Smooth muscle cell (in vitro differentiated cells): ENCODE measurements around the gene SLC4A1. TPM values are rescaled to one million over a fixed set of nuclear protein-coding genes. Genes with fewer than 3 reads are reported as not detected.

Experiments used
- DNase-seq: peaks from one replicate; lab custom pipeline; 2025; ENCODE audit not compliant: unreplicated experiment; lab: John Stamatoyannopoulos, UW
- H2AFZ ChIP-seq: fragments of 200-600 bp; sonication (generic); 2 replicates; pipeline ENCODE4 v1.6.0; 2016; ENCODE audit warnings: antibody characterized with exemption, low read depth, mild to moderate bottlenecking
- H3F3A ChIP-seq: fragments of 200-600 bp; sonication (generic); 2 replicates; pipeline ENCODE4 v1.6.0; 2017; ENCODE audit warnings: antibody characterized with exemption, low read depth
- H3K27ac ChIP-seq: fragments of 200-600 bp; sonication (generic); 2 replicates; pipeline ENCODE4 v1.5.1; 2016; ENCODE audit warnings: low read depth, mild to moderate bottlenecking
- H3K27me3 ChIP-seq: fragments of 200-600 bp; sonication (generic); 2 replicates; pipeline ENCODE4 v1.6.1; 2016; ENCODE audit warnings: low read depth, mild to moderate bottlenecking
- H3K36me3 ChIP-seq: fragments of 200-600 bp; sonication (generic); 2 replicates; pipeline ENCODE4 v1.5.1; 2016; ENCODE audit warnings: low read depth
- H3K4me1 ChIP-seq: fragments of 200-600 bp; sonication (generic); 2 replicates; pipeline ENCODE4 v1.5.1; 2016; ENCODE audit warnings: low read depth
- H3K4me2 ChIP-seq: fragments of 200-600 bp; sonication (generic); 2 replicates; pipeline ENCODE4 v1.6.0; 2016; ENCODE audit warnings: mild to moderate bottlenecking
- H3K4me3 ChIP-seq: fragments of 200-600 bp; sonication (generic); 2 replicates; pipeline ENCODE4 v1.5.1; 2016; ENCODE audit warnings: mild to moderate bottlenecking
- H3K79me2 ChIP-seq: fragments of 200-600 bp; sonication (generic); 2 replicates; pipeline ENCODE4 v1.6.0; 2016; ENCODE audit warnings: low read depth, mild to moderate bottlenecking
- H3K9ac ChIP-seq: fragments of 200-600 bp; sonication (generic); 2 replicates; pipeline ENCODE4 v1.6.0; 2016; ENCODE audit warnings: low read depth
- H3K9me3 ChIP-seq: fragments of 200-600 bp; sonication (generic); replicated peaks from 2 replicates; pipeline ENCODE4 v1.5.1; 2016; ENCODE audit warnings: low read depth
- H4K20me1 ChIP-seq: fragments of 200-600 bp; sonication (generic); 2 replicates; pipeline ENCODE4 v1.6.0; 2016; ENCODE audit warnings: low read depth
- WGBS: methylation state at CpG from one replicate; pipeline ENCODE4 v1.1.7; 2016; ENCODE audit warnings: low lambda C conversion rate; 5-methylcytosine and 5-hydroxymethylcytosine counted together
- polyA plus RNA-seq: library from polyadenylated mRNA; unstranded; fragments of >200 nt; fragmentation: Nextera tagmentation; extraction: Ambion mirVana; gene quantifications from 2 replicates; pipeline ENCODE4 v1.2.1, GENCODE V29; 2016
- total RNA-seq: library from RNA; depleted of rRNA; stranded (reverse); fragments of >200 nt; gene quantifications from 2 replicates; pipeline ENCODE4 v1.2.3, GENCODE V29; 2014
- TF ChIP-seq, protein P1 (sequence below): fragments of 200-600 bp; sonication (generic); IDR thresholded peaks from 2 replicates; pipeline ENCODE4 v1.5.1; 2017; ENCODE audit warnings: borderline replicate concordance, mild to moderate bottlenecking, antibody characterized with exemption; ENCODE audit not compliant: insufficient read depth, poor library complexity, severe bottlenecking

The SLC4A1 gene
- total and polyA plus RNA-seq, 2 experiments from 2014 or later: not detected

DNA sequence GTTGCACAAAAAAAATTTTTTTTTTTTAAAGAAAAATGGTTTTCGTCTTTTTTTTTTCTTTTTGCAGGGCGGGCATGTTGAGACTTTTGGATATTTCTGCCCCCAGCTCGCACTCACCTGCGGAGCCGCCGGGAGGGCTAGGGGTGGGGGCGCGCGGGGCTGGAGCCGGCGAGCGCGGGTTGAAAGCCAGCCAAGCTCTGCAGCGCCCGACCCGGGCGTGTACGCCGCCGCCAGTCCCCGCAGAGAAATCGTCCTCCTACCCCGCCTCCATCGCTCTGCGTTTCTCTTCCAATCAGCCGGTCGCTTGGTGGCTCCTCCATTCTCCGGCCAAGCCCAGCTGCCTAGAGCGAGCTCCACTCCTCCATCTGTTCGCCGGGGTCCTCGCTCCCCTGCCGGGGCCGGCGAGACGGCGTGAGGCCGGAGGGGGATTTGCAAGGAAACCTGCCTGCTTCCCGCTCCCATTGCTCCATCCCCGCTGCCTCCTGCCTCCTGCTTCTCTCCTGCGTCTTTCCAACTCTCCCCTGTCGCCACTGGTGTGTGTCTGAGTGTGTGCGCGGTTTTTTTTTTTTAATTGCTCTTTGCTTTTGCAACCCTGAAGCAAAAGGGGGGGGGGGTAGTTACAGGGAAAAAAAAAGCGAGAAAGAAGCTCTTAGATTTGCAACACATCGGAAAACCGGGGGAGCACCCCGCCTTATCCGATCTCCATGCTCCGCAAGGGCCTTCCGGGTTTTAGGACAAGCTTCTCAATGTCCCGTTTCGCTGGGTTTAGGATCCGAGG lies 46.7 kb downstream of the SLC4A1 start:
- Histone ChIP-seq H3K79me2 (peaks cover 27% of the 10 kb centered on the region), H3K9me3 (no peaks in the 10 kb centered on the region), H3K4me3 (peak overlapping the region; percentile 99), H3K36me3 (no peaks in the 10 kb centered on the region), H3K9ac (peak overlapping the region; percentile 38), H2AFZ (peak overlapping the region; percentile 68), H3K27me3 (no peaks in the 10 kb centered on the region), H3K27ac (peak overlapping the region; percentile 55), H3F3A (peaks cover 4% of the 10 kb centered on the region), H3K4me2 (peak overlapping the region; percentile 96), H4K20me1 (peaks cover 20% of the 10 kb centered on the region), H3K4me1 (no peaks in the 10 kb centered on the region)
- peak; percentile 47 for DNase-seq
- WGBS: 1% methylated on average over 46 of the region's 54 CpGs
- TF ChIP-seq, protein P1, sequence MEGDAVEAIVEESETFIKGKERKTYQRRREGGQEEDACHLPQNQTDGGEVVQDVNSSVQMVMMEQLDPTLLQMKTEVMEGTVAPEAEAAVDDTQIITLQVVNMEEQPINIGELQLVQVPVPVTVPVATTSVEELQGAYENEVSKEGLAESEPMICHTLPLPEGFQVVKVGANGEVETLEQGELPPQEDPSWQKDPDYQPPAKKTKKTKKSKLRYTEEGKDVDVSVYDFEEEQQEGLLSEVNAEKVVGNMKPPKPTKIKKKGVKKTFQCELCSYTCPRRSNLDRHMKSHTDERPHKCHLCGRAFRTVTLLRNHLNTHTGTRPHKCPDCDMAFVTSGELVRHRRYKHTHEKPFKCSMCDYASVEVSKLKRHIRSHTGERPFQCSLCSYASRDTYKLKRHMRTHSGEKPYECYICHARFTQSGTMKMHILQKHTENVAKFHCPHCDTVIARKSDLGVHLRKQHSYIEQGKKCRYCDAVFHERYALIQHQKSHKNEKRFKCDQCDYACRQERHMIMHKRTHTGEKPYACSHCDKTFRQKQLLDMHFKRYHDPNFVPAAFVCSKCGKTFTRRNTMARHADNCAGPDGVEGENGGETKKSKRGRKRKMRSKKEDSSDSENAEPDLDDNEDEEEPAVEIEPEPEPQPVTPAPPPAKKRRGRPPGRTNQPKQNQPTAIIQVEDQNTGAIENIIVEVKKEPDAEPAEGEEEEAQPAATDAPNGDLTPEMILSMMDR: no peak

GRCh38 chr17:44220213-44221083 lies 47.5 kb downstream of the SLC4A1 start:
- DNase-seq: peak; percentile 51

GRCh38 chr17:44219616-44220212 lies 48.2 kb downstream of the SLC4A1 start, which contains the start of gene UBTF:
Gene UBTF, minus strand, starts transcription at chr17:44219675. Its CDS starts 1,446 bp downstream, at chr17:44218229.
- Histone ChIP-seq H3F3A (peaks cover 4% of the 10 kb centered on the region), H2AFZ (no peak within 1 kb of the TSS), H3K79me2 (peaks cover 27% of the 10 kb centered on the region), H3K4me3 (peak within 1 kb of the TSS; percentile 99), H3K36me3 (no peaks in the 10 kb centered on the region), H4K20me1 (peaks cover 30% of the 10 kb centered on the region), H3K27ac (peak within 1 kb of the TSS; percentile 89), H3K9me3 (no peaks in the 10 kb centered on the region), H3K4me1 (no peaks in the 10 kb centered on the region), H3K4me2 (peak within 1 kb of the TSS; percentile 96), H3K27me3 (no peaks in the 10 kb centered on the region), H3K9ac (peak within 1 kb of the TSS; percentile 81)
- peak; percentile 74 for DNase-seq
- TF ChIP-seq, protein P1: no peak
- 0% methylated on average over 6 of the region's 76 CpGs for WGBS

More at GRCh38 chr17:44220213-44221083, 47.5 kb downstream of the SLC4A1 start:
- H3K27ac ChIP-seq: peak overlapping the region; percentile 60
- no peaks in the 10 kb centered on the region for H3K36me3 ChIP-seq
- no peaks in the 10 kb centered on the region for H3K9me3 ChIP-seq
- peak overlapping the region; percentile 96 for H3K4me2 ChIP-seq
- H4K20me1 ChIP-seq: peaks cover 29% of the 10 kb centered on the region
- H3K9ac ChIP-seq: peak overlapping the region; percentile 79
- H3K4me3 ChIP-seq: peak overlapping the region; percentile 99
- peaks cover 27% of the 10 kb centered on the region for H3K79me2 ChIP-seq
- TF ChIP-seq, protein P1: no peak
- no peaks in the 10 kb centered on the region for H3K27me3 ChIP-seq
- H3K4me1 ChIP-seq: no peaks in the 10 kb centered on the region
- no peak overlapping the region for H2AFZ ChIP-seq
- H3F3A ChIP-seq: peaks cover 4% of the 10 kb centered on the region
- WGBS: 1% methylated on average over 60 of the region's 108 CpGs
